ENCODE measurements around the gene BLM.
A peak's percentile ranks its signal among the peaks of the same experiment; 100 is the strongest.

The BLM gene

GRCh38 chr15:90711418-90711824 lies 5.7 kb upstream of the BLM start:
- no peak overlapping the region for H3K4me3 ChIP-seq (ENCODE audit: control insufficient read depth, low read depth, low read length)
- no peak for DNase-seq (ENCODE audit: low read depth)
- TF ChIP-seq, protein P1, sequence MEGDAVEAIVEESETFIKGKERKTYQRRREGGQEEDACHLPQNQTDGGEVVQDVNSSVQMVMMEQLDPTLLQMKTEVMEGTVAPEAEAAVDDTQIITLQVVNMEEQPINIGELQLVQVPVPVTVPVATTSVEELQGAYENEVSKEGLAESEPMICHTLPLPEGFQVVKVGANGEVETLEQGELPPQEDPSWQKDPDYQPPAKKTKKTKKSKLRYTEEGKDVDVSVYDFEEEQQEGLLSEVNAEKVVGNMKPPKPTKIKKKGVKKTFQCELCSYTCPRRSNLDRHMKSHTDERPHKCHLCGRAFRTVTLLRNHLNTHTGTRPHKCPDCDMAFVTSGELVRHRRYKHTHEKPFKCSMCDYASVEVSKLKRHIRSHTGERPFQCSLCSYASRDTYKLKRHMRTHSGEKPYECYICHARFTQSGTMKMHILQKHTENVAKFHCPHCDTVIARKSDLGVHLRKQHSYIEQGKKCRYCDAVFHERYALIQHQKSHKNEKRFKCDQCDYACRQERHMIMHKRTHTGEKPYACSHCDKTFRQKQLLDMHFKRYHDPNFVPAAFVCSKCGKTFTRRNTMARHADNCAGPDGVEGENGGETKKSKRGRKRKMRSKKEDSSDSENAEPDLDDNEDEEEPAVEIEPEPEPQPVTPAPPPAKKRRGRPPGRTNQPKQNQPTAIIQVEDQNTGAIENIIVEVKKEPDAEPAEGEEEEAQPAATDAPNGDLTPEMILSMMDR (conservative IDR thresholded peaks at IDR 0.05; ENCODE audit: control insufficient read depth, insufficient read depth, low read depth, low read length): no peak

GRCh38 chr15:90711842-90712241 lies 5.3 kb upstream of the BLM start:
- DNase-seq (ENCODE audit: low read depth): no peak
- no peak overlapping the region for H3K4me3 ChIP-seq (ENCODE audit: control insufficient read depth, low read depth, low read length)
- TF ChIP-seq, protein P1 (conservative IDR thresholded peaks at IDR 0.05; ENCODE audit: control insufficient read depth, insufficient read depth, low read depth, low read length): no peak

DNA sequence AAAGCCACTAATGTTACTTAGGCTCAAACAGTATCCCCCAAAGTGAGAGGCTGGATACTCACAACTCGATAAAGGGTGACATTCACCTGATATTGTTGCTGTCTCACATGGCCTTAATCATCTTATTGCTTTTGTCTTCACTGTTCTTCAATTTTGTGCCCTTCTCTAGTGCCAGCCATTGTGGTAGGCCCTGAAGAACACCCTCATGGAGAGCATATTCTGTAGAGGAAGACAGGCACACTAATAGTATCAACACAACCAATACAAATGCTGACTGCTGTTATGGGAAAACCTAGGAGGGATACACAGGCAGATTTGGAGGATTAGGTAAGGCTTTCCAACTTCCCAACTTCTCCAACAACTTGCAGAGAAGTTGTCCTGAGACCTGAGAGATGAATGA lies 4.1 kb upstream of the BLM start:
- TF ChIP-seq, protein P1 (conservative IDR thresholded peaks at IDR 0.05; ENCODE audit: control insufficient read depth, insufficient read depth, low read depth, low read length): no peak
- no peak overlapping the region for H3K4me3 ChIP-seq (ENCODE audit: control insufficient read depth, low read depth, low read length)
- no peak for DNase-seq (ENCODE audit: low read depth)

DNA sequence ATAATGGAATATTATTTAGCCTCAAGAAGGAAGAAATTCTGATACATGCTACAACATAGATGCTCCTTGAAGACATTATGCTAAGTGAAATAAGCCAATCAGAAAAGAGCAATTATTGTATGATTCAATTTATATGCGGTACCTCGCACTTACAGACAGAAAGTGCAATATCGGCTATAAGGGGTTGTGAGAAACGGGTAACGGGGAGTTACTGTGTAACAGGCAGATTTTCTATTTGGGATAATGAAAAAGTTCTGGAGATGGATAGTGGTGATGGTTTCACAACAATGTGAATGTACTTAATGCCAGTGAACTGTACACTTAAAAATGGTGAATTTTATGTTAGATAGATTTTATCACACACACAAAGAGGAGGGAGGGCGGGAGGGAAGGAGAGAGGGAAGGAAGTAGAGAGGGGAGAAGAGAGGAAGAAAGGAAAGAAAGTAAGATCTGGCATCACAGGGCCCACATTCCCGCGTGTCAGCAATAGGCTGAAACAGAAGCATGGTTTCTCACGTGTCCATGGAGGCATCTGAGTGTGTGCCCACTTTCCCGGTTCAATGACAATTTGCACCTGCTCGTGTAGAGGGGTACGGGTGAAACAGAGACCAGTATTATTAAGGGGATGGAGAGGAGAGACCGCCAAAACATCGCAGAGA lies 700 bp upstream of the BLM start:
- DNase-seq (ENCODE audit: low read depth): peak; percentile 20
- TF ChIP-seq, protein P1 (conservative IDR thresholded peaks at IDR 0.05; ENCODE audit: control insufficient read depth, insufficient read depth, low read depth, low read length): no peak
- H3K4me3 ChIP-seq (ENCODE audit: control insufficient read depth, low read depth, low read length): peak overlapping the region; percentile 88

GRCh38 chr15:90718232-90718631 lies 1.1 kb downstream of the BLM start:
- no peak for DNase-seq (ENCODE audit: low read depth)
- H3K4me3 ChIP-seq (ENCODE audit: control insufficient read depth, low read depth, low read length): peak overlapping the region; percentile 88
- TF ChIP-seq, protein P1 (conservative IDR thresholded peaks at IDR 0.05; ENCODE audit: control insufficient read depth, insufficient read depth, low read depth, low read length): no peak

DNA sequence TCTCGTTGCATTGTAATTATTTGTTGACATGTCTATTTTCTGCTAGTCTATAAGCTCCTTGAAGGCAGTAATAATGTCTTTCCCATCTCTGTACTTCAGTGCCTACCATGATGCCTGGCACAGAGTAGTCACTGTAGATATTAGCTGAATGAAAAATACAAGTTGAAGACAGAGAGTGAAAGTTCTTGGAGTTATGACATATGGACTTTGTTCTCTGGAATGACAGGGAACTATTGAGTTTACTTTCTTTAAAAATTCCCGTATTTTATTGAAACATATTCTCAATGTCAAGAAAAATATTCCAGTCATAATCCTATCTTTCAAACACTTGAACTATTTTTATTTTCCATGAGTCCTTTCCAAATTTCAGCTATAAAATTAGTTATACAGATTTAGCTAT lies 3.0 kb downstream of the BLM start:
- no peak for DNase-seq (ENCODE audit: low read depth)
- TF ChIP-seq, protein P1 (conservative IDR thresholded peaks at IDR 0.05; ENCODE audit: control insufficient read depth, insufficient read depth, low read depth, low read length): no peak
- no peak overlapping the region for H3K4me3 ChIP-seq (ENCODE audit: control insufficient read depth, low read depth, low read length)

DNA sequence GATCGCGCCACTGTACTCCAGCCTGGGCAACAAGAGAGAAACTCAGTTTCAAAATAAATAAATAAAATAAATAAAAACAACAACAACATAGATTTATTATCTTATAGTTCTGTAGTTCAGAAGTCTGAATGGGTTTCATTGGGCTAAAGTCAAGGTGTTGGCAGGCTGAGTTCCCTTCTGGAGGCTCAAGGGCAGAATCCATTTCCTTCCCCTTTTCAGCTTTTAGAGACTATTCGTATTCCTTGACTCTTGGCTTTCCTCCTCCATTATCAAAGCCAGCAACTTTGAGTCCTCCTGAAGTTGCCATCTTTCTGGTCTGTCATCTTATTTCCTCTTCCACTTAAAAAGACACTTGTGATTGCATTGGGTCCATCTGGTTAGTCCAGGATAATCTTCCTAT lies 12.1 kb downstream of the BLM start:
- no peak for DNase-seq (ENCODE audit: low read depth)
- no peak overlapping the region for H3K4me3 ChIP-seq (ENCODE audit: control insufficient read depth, low read depth, low read length)
- TF ChIP-seq, protein P1 (conservative IDR thresholded peaks at IDR 0.05; ENCODE audit: control insufficient read depth, insufficient read depth, low read depth, low read length): no peak
